ENCODE measurements around the gene VBP1. TPM values are rescaled to one million over a fixed set of nuclear protein-coding genes. Genes with fewer than 3 reads are reported as not detected.
"Not testable (repeated sequence)": the region's sequence is repeated elsewhere in the genome, so short reads cannot be mapped to it uniquely, and the experiment has no call there.

The VBP1 gene
- polyA plus RNA-seq, 3 donors: 9.4 to 65.9 (median 61.1) TPM

DNA sequence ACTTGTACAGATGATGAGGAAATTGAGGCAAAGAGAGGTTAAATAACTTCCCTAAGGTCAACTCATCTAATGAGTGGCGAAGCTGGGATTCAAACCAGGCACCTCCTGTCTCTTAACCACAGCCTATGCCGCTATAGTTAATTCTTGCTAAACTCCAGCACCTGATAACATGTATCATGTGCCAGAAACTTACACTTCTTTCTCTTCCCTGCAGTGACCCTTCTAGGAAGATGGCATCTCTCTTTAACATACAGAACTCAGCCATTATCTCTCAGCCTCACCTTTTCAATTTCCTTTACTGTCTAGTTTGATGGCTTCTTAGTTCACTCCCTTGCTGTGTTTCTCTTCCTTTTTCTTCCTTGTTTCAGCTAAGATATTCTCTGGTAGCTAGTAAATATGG lies 2.5 kb downstream of the VBP1 start:
- no peaks in the 10 kb centered on the region for H3K9me3 ChIP-seq (replicated peaks in 1 of 2; ENCODE audit: control insufficient read depth in 1 of 2, insufficient read depth in 1 of 2, low read length in 2 of 2)
- no peak overlapping the region for H3K9ac ChIP-seq (ENCODE audit: insufficient read depth, low read length, poor library complexity, severe bottlenecking)
- H3K4me1 ChIP-seq (ENCODE audit: control insufficient read depth in 1 of 2, insufficient read depth in 2 of 2, low read length in 2 of 2): peaks cover 16 to 18% of the 10 kb centered on the region in 2 donors
- intact Hi-C loops (cut with micrococcal nuclease): no loop called here
- no peaks in the 10 kb centered on the region for H4K20me1 ChIP-seq (ENCODE audit: insufficient read depth, low read length)
- no peak overlapping the region for H3K4me2 ChIP-seq (replicated peaks; ENCODE audit: extremely low read depth, low read length, poor library complexity, severe bottlenecking)
- DNase-seq: no peak
- Mint-ChIP-seq H3K27me3 (ENCODE audit: low read depth in 3 of 3) (peaks cover 0 to 2% (median 0%) of the 10 kb centered on the region in 3 donors), H3K4me3 (no peak overlapping the region), H3K27ac (no peak overlapping the region), H3K36me3 (peaks cover 20 to 25% of the 10 kb centered on the region in 2 donors), H3K4me1 (peaks cover 23% of the 10 kb centered on the region), H3K9me3 (peaks cover 0 to 6% (median 2%) of the 10 kb centered on the region in 7 donors)
- H3K36me3 ChIP-seq (replicated peaks in 1 of 2; ENCODE audit: control insufficient read depth in 1 of 2, insufficient read depth in 2 of 2, low read length in 2 of 2): peaks cover 11 to 26% of the 10 kb centered on the region in 2 donors
- no peak overlapping the region for H3K27ac ChIP-seq (ENCODE audit: low read depth in 1 of 2, low read length in 2 of 2)
- H3K79me2 ChIP-seq (ENCODE audit: insufficient read depth, low read length): peaks cover 47% of the 10 kb centered on the region
- H3K4me3 ChIP-seq (replicated peaks in 1 of 3; ENCODE audit: low read depth in 2 of 3, low read length in 3 of 3): no peak overlapping the region
- TF ChIP-seq, protein P1, sequence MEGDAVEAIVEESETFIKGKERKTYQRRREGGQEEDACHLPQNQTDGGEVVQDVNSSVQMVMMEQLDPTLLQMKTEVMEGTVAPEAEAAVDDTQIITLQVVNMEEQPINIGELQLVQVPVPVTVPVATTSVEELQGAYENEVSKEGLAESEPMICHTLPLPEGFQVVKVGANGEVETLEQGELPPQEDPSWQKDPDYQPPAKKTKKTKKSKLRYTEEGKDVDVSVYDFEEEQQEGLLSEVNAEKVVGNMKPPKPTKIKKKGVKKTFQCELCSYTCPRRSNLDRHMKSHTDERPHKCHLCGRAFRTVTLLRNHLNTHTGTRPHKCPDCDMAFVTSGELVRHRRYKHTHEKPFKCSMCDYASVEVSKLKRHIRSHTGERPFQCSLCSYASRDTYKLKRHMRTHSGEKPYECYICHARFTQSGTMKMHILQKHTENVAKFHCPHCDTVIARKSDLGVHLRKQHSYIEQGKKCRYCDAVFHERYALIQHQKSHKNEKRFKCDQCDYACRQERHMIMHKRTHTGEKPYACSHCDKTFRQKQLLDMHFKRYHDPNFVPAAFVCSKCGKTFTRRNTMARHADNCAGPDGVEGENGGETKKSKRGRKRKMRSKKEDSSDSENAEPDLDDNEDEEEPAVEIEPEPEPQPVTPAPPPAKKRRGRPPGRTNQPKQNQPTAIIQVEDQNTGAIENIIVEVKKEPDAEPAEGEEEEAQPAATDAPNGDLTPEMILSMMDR (IDR thresholded peaks at IDR 0.05): no peak
- H3K27me3 ChIP-seq (ENCODE audit: control insufficient read depth in 2 of 2, insufficient read depth in 2 of 2, low read length in 2 of 2): no peaks in the 10 kb centered on the region
- no peak overlapping the region for H2AFZ ChIP-seq (ENCODE audit: insufficient read depth, low read depth, low read length, poor library complexity, severe bottlenecking)
- WGBS (ENCODE audit: insufficient coverage): 100% methylated on average over 1 of the region's 2 CpGs

DNA sequence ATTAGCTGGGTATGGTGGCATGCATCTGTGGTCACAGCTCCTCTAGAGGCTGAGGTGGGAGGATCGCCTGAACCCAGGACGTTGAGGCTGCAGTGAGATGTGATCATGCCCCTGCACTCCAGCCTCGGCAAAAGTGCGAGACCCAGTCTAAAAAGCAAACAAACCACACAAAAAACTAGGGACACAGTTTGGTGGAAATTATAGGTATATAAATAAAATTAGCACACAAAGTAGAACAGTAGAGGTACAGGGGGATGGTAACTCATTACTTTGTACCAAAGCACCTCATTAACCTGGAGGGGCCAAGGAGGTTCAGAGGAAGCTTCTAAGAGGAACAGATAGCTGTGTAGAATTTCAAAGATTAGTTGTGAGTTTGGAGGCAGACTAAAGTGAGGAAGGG lies 5.1 kb downstream of the VBP1 start:
- Histone ChIP-seq H3K79me2 (ENCODE audit: insufficient read depth, low read length) (peaks cover 47% of the 10 kb centered on the region), H3K27me3 (ENCODE audit: control insufficient read depth in 2 of 2, insufficient read depth in 2 of 2, low read length in 2 of 2) (no peaks in the 10 kb centered on the region), H4K20me1 (ENCODE audit: insufficient read depth, low read length) (no peaks in the 10 kb centered on the region), H3K4me3 (replicated peaks in 1 of 3; ENCODE audit: low read depth in 2 of 3, low read length in 3 of 3) (no peak overlapping the region), H3K27ac (ENCODE audit: low read depth in 1 of 2, low read length in 2 of 2) (no peak overlapping the region), H3K9me3 (replicated peaks in 1 of 2; ENCODE audit: control insufficient read depth in 1 of 2, insufficient read depth in 1 of 2, low read length in 2 of 2) (no peaks in the 10 kb centered on the region), H3K36me3 (replicated peaks in 1 of 2; ENCODE audit: control insufficient read depth in 1 of 2, insufficient read depth in 2 of 2, low read length in 2 of 2) (peaks cover 11 to 35% of the 10 kb centered on the region in 2 donors), H2AFZ (ENCODE audit: insufficient read depth, low read depth, low read length, poor library complexity, severe bottlenecking) (no peak overlapping the region), H3K4me1 (ENCODE audit: control insufficient read depth in 1 of 2, insufficient read depth in 2 of 2, low read length in 2 of 2) (peaks cover 8 to 9% of the 10 kb centered on the region in 2 donors), H3K9ac (ENCODE audit: insufficient read depth, low read length, poor library complexity, severe bottlenecking) (no peak overlapping the region), H3K4me2 (replicated peaks; ENCODE audit: extremely low read depth, low read length, poor library complexity, severe bottlenecking) (no peak overlapping the region)
- intact Hi-C loops (cut with micrococcal nuclease): no loop called here
- Mint-ChIP-seq H3K4me1 (peaks cover 18% of the 10 kb centered on the region), H3K36me3 (peaks cover 31 to 39% of the 10 kb centered on the region in 2 donors), H3K4me3 (no peak overlapping the region), H3K9me3 (peaks cover 0 to 6% (median 2%) of the 10 kb centered on the region in 7 donors), H3K27ac (no peak overlapping the region), H3K27me3 (ENCODE audit: low read depth in 3 of 3) (peaks cover 0 to 2% (median 0%) of the 10 kb centered on the region in 3 donors)
- TF ChIP-seq, protein P1 (IDR thresholded peaks at IDR 0.05): no peak
- WGBS (ENCODE audit: insufficient coverage): no CpG with 5 or more reads among the region's 4 CpGs
- DNase-seq: no peak

DNA sequence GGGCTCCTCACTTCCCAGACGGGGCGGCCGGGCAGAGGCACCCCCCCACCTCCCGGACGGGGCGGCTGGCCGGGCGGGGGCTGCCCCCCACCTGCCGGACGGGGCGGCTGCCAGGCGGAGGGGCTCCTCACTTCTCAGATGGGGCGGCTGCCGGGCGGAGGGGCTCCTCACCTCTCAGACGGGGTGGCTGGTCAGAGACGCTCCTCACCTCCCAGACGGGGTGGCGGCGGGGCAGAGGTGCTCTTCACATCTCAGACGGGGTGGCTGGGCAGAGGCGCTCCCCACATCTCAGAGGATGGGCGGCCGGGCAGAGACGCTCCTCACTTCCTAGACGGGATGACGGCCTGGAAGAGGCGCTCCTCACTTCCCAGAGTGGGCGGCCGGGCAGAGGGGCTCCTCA lies 7.5 kb downstream of the VBP1 start:
- H3K27me3 Mint-ChIP-seq (ENCODE audit: low read depth in 3 of 3): not testable (repeated sequence)

More for the DNA sequence above, 7.5 kb downstream of the VBP1 start:
- H3K4me3 ChIP-seq (replicated peaks in 1 of 3; ENCODE audit: low read depth in 2 of 3, low read length in 3 of 3); intact Hi-C loops (cut with micrococcal nuclease); H3K4me3 Mint-ChIP-seq; H3K27ac Mint-ChIP-seq; H3K9me3 ChIP-seq (replicated peaks in 1 of 2; ENCODE audit: control insufficient read depth in 1 of 2, insufficient read depth in 1 of 2, low read length in 2 of 2); H3K4me2 ChIP-seq (replicated peaks; ENCODE audit: extremely low read depth, low read length, poor library complexity, severe bottlenecking); H3K9me3 Mint-ChIP-seq; DNase-seq; H3K27me3 ChIP-seq (ENCODE audit: control insufficient read depth in 2 of 2, insufficient read depth in 2 of 2, low read length in 2 of 2); H3K9ac ChIP-seq (ENCODE audit: insufficient read depth, low read length, poor library complexity, severe bottlenecking); H2AFZ ChIP-seq (ENCODE audit: insufficient read depth, low read depth, low read length, poor library complexity, severe bottlenecking); H4K20me1 ChIP-seq (ENCODE audit: insufficient read depth, low read length); H3K27ac ChIP-seq (ENCODE audit: low read depth in 1 of 2, low read length in 2 of 2); H3K4me1 Mint-ChIP-seq; H3K4me1 ChIP-seq (ENCODE audit: control insufficient read depth in 1 of 2, insufficient read depth in 2 of 2, low read length in 2 of 2): not testable (repeated sequence)
- peaks cover 42 to 51% of the 10 kb centered on the region in 2 donors for H3K36me3 Mint-ChIP-seq
- Histone ChIP-seq H3K36me3 (replicated peaks in 1 of 2; ENCODE audit: control insufficient read depth in 1 of 2, insufficient read depth in 2 of 2, low read length in 2 of 2) (peaks cover 29 to 54% of the 10 kb centered on the region in 2 donors), H3K79me2 (ENCODE audit: insufficient read depth, low read length) (peaks cover 24% of the 10 kb centered on the region)
- WGBS (ENCODE audit: insufficient coverage): no CpG with 5 or more reads among the region's 30 CpGs
